ENCODE measurements around the gene MRPL4.

GRCh38 chr19:10235003-10235402 lies 17.0 kb upstream of the MRPL4 start:
- TF ChIP-seq CTCF (IDR thresholded peaks at IDR 0.05) (no peak), POLR2AphosphoS5 (IDR thresholded peaks at IDR 0.05; ENCODE audit: low read depth, low read length) (no peak), MAX (IDR thresholded peaks at IDR 0.05; ENCODE audit: low read depth) (no peak), GABPA (IDR thresholded peaks at IDR 0.05; ENCODE audit: low read depth) (no peak), GATA2 (CRISPR knock-in tag; IDR thresholded peaks at IDR 0.05) (no peak)
